DMS 273 treated with DMSO at 0.1 percent for 48 hours (cell line): ENCODE measurements around the gene EMID1.
"Not testable (repeated sequence)": the region's sequence is repeated elsewhere in the genome, so short reads cannot be mapped to it uniquely, and the experiment has no call there.

Experiments used
- DNase-seq: peaks from one replicate; lab custom pipeline; 2025; lab: John Stamatoyannopoulos, UW

Gene EMID1

DNA sequence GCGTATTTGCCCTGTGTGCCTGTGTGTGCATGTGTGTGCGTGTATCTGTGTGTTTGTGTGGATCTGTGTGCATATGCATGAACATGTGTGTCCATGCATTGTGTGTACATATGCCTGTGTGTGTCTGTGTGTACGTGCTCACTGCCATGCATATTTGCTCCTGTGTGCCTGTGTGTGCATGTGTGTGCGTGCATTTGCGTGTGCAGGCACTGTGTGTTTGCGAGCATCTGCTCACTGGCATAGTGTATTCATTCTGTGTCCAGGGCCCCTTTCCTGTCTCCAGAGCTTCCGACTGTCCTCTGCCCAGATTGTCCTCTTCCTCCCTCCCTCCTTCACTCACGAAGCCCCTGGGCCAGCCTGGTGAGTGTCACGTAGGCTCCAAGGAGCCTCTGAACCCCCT lies 5.8 kb downstream of the EMID1 start:
- no peak for DNase-seq

DNA sequence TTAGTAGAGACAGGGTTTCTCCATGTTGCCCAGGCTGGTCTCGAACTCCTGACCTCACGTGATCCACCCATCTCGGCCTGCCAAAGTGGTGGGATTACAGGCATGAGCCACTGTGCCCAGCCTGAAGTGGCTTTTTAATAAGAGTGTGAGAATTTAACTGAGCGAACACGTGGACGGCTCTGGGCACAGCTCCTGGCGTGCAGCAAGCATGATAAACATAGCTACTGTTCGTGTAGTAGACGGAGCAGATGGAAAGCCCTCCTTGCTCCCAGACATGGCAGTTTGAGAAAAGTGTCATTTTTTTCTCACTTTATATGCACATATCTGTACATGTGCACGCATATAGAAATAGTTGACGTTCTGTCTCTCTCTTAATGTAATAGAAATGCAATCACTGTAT lies 7.0 kb downstream of the EMID1 start:
- DNase-seq: no peak

DNA sequence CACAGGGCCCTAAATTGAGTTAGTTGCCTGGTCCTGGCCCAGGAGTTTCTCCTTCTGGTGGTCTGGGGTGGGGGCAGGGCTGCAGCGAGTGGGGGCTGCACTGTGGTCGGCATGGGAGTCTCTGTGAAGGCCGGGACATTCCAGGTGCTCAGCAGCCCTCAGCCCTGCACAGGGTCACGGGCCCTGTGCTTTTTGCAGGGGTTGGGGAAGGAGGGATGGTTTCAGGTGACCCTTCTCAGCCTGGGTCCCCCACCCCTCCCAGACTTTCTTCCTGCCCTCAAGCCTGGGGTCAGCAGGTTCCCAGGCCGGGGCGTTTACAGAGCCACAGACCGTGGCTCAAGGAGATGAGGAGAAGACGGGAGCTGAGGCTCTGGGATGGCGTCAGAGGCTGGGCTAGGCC lies 7.8 kb downstream of the EMID1 start:
- DNase-seq: no peak

DNA sequence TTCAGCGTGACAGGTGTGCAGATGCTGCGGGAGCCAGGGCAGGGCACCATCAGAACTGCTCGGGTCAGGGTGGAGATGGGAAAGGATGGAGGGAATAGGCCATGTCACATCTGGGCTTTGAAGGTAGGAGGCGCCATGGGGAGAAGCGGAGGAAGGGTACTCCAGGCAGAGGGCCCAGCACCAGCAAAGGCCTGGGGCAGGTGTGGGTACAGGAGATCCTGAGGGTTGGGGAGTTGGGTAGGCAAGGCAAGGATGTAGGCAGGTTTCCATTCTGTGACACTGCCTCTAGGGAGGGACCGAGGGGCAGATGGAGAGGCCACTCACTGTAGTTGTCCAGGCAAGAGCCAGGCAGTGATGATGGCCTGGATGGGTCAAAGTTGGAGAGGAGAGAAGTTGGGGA lies 8.5 kb downstream of the EMID1 start:
- DNase-seq: no peak

DNA sequence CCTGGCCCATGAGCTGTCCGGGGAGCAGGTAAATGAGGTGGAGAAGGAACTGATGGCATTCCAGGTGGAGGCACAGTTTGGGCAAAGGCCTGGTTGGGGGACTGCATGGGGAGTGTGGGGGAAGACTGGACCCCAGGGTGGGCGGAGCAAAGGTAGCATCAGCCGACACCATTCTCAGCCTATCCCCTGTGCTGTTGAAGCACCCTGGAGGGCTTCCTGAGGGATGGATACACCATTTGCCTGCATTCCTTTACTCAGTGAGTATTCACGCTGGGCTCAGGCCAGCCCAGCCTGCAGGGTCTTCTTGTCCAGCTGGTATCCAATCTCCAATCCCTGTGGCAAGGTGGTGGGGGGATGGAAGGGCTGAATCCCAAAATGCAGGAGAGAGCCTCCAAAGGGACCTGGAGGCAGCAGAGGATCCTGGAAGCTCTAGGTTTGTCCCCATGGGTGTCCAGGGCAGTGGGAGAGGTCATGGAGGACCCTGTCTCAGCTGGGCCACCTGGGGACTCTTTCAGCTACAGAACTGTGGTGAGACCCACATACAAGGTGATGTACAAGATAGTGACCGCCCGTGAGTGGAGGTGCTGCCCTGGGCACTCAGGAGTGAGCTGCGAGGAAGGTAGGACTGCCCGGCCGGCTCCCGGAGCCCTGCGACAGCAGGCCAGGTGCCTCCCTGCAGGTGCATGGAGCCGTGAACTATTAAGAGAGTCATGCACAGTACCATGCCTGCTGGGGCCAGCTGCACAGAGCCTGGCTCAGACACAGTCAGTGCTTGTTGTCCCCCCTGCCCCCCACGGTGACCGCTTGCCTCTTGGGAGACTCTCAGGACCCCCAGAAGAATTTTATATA lies 9.5 kb downstream of the EMID1 start:
- no peak for DNase-seq

DNA sequence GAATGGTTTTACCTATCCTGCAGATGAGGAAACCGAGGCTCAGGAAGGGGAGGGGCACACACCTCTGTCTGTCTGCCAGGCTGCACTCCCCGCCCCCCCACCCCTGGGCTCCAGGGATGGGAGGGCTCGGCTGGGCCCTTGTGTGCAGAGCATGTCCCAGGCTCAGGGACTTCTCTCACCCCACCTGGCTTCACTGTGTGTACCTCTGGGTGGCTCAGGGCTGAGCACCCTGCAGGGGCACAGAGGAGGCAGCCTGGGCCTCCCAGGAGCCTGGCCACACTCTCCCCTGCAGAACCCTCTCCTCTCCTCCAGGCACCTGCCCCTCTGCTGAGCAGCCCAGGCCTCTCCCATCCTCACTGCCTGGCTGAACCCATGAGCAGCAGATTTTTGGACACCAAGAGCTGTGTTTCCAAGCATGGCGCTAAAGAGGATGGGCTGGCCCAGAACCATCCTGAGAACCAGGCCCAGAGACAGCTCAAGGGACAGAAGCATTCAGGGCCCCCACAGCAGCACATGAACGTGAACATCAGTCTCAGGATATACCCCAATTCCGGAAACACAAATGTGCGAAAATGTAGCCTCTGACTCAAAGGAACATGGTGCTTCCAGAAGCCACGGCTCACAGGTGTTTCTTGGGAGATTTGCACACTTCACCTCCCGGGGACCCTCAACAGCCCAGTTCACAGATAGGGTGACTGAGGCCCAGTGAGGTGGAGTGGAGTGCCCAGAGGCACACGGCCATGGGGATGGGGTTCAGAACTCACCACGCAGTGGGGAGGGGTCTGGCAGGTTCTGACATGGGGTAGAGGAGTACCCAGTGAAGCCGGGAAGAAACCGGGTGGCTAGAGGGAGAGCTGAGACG lies 10.5 kb downstream of the EMID1 start:
- no peak for DNase-seq

DNA sequence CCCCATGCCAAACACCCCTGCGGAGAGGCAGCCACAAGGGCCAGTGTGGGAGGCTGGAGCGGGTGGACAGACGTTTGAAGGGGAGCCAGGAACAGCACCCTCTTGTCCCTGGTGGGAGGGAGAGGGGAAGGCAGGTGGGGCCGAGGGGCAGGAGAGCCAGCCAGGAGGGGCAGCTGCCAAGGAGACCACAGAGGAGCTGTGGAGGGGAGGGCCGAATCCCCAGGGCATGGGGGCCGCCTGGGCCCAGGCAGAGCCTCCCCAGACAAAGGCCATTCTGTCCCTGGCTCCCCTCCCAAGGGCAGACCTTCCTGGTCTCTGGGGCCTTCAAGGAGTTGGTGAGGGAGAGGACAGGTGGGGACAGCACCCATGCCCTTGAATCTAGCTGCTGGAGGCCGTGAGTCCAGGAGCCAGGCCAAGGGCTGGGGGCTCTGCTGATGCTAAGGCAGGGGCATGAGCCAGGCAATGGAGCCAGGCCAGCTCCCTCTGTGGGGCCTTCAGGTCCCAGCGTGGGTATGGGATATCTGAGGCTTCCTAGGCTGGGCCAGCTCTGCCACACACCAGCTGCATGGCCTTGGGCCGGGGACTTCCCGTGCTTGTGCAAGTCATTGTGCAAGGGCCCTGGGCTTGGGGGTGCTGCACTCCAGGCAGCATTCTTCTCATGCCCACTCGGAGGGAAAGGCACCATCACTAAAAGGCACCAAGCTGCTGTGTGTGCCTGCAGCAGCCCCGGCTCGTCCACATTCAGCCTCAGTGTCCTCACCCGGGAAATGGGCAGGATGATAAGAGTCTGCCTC lies 11.4 kb downstream of the EMID1 start:
- no peak for DNase-seq

DNA sequence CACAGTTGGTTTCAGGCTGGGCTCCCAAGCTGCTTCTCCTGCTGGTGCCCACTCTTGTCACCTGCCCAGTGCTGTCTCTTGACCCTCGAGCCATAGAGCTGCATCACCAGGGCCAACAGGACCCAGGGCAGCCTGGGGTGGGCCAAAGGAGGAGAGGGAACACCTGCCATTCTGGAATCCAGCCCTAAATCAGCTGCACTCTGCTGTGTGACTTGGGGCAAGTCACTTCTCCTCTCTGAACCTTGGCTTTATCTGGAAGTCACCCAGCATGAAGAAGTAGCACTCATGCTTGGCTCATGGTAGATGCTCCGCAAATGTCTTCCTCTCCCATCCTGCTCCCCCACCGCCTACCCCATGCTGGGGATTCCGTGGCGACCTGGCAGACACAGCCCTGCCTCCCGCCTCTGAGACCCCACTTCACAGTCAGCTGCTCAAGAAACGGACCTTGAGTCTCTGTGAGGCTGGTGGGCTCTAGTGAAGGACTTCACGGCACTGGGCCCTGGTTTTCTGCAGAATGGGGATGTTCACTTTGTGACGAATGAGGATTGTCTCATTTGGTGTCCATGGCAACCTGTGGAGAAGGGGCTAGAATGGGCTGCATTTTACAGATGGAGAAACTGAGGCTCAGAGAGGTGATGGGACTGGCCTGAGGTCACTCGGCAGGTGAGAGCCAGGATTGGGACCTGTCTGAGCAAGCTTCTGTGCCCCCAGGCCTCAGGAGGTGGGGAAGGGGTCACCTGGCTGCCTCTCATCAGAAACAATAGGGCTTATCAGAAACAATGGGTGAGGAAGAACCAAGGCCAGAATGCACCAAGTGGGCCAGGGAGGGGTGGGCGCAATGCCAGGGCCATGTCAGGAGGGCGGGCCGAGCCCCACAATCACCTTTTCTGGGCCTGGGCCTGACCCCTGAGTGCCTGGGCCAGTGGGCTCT lies 12.4 kb downstream of the EMID1 start:
- no peak for DNase-seq

DNA sequence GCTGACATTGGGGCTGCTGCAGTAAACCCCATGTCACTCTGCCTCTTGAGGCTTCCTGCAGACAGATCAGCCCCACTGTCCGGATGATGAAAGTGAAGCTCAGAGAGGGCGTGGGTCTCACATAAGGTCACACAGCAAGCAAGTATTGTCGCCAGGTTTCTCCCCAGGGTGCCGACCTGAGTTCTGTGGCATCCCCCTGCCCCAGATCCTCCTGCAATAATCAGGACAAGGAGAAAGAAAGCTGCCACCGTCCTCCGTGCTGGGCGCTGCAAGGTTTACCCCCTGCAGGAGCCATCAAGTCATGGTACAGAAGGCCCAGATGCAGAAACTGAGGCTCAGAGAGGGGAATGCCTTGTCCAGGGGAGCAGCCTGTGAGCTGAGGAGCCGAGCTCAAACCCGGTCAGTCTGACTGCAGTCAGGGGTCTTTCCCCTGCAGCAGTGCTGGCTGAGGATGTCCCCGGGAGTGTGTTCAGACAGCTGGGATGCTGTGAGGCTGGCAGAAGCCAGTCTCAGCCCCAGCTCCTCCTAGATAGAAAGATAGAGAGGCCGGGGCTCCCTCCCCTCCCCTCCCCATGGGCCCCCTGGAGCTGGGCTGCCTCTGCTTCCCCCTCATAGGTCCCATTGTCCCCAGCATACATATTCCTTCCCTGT lies 13.2 kb downstream of the EMID1 start:
- no peak for DNase-seq

DNA sequence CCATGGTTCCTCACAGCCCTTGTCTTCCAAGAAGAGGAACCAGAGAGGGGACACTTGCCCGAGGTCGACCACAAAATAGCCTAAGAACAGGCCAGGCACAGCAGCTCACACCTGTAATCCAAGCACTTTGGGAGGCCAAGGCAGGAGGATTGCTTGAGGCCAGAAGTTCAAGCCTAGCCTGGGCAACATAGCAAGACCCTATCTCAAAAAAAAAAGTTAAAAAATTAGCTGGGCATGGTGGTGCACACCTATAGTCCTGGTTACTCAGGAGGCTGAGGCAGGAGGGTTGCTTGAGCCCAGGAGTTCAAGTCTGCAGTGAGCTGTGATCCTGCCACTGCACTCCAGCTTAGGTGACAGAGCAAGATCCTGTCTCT lies 13.7 kb downstream of the EMID1 start:
- not testable (repeated sequence) for DNase-seq

DNA sequence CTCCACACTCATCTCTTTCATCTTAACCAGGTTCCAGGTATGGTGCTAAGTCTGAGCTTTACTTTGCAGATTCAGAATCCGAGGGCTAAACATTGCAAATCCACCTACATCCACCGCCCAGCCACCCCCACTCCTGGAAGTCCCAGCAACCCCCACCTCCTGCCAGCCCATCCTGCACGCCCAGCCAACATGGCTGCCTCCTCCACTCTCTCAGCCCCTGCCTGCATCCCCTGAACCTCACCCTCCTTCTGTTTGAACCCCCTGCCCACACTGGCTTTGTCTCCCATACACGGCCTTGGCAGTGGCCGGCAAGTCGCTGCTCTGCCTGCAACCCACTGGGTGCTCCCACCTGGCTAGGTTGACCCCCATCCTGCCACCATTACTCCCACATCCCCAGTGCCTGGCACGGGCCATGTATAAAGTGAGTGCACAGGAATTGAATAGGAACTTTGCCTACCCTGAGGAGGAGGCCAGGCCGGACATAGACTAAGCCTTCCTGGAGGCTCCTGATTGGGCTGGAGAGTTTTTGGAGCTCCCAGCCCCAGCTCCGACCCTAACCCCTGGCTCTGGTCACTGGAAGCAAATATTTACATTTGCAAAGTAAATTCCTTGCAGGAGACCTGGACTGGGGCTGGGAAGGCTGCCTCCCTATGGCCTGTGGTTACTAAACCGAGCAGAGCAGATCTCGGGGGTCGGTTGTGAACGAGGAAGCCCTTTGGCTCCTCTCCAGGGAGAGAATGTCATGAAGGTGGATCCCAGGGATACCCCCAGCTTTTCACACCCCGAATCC lies 14.4 kb downstream of the EMID1 start:
- DNase-seq: no peak

DNA sequence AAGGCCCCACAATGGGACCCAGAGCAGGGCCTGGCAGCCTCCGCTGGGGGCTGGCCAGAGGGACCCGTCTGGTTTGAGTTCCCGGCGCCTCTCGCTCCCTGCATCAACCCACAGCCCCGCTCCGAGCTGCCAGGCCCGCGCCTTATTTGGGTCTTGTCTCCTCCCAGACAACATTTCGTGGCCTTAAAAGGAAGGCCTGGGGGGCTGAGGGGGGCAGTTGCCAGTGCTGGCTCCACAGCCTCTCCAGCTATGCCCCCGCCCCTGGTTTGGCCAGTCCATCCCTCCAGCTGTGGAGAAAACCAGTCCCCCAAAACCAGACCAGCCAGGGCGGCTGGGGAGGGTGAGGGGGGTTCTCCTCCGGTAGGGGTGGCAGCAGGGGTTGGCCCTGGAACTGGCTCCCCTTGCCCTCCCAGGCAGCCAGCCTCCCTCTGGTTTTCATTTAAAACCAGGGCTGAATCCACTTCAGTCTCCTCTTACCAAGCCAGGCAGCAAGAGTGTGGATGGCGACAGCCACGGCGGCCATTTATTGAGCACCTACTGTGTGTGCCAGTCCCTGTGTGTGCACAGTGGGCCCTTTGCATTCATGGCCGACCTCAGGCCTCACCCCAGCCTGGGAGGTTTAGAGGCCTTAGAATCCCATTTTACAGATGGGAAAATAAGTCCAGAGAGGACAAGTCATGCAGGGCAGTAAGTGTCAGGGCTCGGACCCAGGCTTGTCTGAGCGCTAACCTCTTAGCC lies 18.6 kb downstream of the EMID1 start:
- DNase-seq: no peak

DNA sequence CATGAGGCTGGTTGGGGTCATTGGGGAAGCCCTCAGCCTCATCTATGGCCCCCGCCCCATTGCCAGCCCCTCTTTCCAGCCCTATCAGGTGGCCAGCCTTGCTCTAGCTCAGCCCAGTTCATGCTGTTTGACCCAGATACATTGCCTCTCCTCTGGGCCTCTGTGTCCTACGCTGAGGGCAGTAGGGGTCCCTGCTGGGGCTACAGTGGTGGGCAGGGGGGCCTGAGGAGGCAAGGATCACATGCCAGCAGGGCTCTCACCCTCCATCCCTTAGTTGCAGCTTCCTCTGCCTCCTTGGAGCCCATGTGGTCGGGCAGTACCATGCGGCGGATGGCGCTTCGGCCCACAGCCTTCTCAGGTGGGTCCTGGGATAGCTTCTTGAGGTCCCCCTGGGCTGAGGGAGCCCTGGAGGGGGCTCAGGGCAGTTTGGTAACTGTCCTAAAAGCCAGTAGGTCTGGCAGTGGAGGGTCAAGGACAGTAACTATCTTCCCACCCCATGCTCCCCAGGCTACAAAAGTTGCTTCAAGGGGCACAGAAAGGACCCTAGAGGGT lies 19.2 kb downstream of the EMID1 start:
- DNase-seq: no peak

DNA sequence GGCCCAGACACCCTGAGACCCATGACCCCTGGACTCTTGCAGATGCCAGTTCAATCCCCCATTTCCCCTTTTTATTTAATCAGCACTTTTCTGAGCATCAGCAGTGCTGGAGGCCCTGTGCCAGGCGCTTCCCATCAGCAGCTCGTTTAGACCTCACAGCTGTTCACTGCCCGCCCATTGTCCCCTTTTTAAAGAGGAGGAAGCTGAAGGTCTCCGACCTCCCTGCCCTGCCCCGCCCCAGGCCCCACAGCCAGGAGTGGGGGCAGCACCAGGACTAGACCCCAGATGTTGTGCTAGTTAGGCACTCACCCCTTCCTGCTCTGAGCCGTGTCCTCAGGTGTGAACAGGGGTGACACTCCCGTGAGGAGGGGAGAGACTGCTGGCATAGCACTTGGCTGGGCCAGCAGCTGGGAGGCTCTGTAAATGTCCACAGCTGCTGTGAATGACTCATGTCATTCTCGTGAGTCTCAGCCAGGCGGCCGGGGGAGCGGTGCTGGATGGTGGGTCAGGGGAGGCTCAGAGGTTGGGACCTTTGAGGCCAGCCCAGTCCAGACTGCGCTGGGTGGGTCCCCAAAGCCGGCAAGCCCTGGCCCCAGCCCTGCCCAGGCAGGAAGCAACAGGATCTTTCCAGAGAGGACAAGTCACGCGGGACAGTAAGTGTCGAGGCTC lies 19.9 kb downstream of the EMID1 start:
- no peak for DNase-seq

DNA sequence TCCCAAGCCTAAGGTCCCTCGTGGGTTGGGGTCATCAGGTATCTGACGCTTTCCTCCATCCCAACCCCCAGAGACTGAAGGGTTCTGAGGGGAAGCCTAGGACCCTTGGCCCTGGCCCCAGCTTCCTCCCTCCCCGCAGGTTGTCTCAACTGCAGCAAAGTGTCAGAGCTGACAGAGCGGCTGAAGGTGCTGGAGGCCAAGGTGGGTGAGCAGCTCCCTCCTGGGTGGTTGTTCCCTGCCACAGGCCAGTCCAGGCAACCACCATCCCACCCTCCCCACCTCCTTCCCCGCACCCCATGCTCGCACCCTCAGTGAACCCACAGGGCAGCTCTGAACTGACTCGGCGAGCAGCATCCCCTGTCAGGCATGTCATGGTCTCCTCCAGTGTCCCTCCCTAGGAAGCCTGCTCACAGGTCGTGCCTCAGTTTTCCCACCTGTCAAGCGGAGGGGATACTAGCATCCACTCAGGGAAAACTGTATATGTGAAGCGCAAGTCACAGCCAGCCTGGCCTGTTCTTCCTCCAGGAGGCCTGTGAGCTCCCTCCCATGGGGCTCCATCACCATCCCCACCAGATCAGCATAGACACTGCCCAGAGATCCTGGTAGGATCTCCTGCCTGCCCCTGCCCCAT lies 20.8 kb downstream of the EMID1 start:
- DNase-seq: no peak

DNA sequence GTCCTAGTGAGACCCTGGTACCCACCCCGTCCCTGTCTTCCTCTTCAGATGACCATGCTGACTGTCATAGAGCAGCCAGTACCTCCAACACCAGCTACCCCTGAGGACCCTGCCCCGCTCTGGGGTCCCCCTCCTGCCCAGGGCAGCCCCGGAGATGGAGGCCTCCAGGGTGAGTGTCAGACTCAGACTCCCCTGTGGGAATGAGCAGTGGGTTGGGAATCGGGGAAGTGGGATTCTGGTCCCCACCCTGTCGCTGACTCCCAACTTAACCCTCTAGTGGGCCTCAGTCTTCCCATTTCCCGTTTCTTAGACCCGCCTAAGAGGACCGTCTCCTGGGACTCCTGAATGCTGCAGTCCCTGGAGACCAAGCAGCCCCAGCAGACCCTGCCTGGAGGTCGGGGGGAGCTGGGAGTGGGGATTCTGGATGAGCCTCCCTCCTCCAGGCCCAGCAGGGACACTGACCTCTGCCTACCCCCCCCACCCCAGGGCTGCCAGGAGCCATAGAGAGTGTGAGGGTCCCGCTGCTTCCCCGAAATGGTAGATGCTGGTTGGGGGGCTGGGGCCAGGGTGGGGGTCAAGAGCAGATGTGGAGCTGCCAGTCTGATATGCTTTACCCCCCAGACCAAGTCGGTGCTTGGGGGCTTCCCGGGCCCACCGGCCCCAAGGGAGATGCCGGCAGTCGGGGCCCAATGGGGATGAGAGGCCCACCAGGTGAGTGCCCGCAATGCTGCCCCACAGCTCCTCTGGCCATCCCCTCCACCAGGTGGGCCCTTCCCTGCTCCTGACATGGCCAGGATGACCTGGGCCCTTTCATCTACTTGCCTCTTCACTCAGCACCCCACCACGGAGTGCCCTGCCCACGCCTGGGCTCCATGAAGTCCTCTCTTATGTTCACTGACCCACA lies 25.5 kb downstream of the EMID1 start:
- no peak for DNase-seq
